ENCODE data around the gene SIPA1L3. TPM values are rescaled to one million over a fixed set of nuclear protein-coding genes. Genes with fewer than 3 reads are reported as not detected.

Gene SIPA1L3
- total RNA-seq, 1 experiment from 2014 or later: 66.3 TPM

DNA sequence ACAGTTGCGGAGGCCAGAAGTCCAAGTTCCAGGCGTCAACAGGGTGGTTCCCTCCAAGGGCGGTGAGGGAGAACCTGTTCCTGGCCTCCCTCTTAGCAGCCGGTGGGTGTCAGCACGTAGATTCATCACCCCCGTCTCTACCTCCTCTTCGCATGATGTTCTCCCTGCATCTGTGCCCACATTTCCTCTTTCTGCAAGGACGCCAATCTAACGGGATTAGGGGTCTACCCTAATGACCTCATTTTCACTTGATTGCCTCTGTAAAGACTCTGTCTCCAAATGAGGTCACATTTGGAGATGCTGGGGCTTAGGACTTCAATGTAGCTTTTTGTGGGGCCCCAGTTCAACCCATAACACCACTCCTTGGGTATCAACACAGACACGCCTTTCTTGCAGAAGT is 278.6 kb downstream of the SIPA1L3 start:
- no TSS peak for BruUV-seq (replicated peaks)
- TF ChIP-seq SIN3A (IDR thresholded peaks at IDR 0.05; ENCODE audit: borderline replicate concordance, insufficient read depth, low read depth, low read length): no peak
- no peak for TF ChIP-seq TCF7L2 (IDR thresholded peaks at IDR 0.05; ENCODE audit: low read depth, low read length)
- TF ChIP-seq, protein P1, sequence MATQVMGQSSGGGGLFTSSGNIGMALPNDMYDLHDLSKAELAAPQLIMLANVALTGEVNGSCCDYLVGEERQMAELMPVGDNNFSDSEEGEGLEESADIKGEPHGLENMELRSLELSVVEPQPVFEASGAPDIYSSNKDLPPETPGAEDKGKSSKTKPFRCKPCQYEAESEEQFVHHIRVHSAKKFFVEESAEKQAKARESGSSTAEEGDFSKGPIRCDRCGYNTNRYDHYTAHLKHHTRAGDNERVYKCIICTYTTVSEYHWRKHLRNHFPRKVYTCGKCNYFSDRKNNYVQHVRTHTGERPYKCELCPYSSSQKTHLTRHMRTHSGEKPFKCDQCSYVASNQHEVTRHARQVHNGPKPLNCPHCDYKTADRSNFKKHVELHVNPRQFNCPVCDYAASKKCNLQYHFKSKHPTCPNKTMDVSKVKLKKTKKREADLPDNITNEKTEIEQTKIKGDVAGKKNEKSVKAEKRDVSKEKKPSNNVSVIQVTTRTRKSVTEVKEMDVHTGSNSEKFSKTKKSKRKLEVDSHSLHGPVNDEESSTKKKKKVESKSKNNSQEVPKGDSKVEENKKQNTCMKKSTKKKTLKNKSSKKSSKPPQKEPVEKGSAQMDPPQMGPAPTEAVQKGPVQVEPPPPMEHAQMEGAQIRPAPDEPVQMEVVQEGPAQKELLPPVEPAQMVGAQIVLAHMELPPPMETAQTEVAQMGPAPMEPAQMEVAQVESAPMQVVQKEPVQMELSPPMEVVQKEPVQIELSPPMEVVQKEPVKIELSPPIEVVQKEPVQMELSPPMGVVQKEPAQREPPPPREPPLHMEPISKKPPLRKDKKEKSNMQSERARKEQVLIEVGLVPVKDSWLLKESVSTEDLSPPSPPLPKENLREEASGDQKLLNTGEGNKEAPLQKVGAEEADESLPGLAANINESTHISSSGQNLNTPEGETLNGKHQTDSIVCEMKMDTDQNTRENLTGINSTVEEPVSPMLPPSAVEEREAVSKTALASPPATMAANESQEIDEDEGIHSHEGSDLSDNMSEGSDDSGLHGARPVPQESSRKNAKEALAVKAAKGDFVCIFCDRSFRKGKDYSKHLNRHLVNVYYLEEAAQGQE (IDR thresholded peaks at IDR 0.05; ENCODE audit: insufficient read depth in 1 of 2, low read depth in 2 of 2, low read length in 1 of 2): no peak
- TF ChIP-seq, protein P2, sequence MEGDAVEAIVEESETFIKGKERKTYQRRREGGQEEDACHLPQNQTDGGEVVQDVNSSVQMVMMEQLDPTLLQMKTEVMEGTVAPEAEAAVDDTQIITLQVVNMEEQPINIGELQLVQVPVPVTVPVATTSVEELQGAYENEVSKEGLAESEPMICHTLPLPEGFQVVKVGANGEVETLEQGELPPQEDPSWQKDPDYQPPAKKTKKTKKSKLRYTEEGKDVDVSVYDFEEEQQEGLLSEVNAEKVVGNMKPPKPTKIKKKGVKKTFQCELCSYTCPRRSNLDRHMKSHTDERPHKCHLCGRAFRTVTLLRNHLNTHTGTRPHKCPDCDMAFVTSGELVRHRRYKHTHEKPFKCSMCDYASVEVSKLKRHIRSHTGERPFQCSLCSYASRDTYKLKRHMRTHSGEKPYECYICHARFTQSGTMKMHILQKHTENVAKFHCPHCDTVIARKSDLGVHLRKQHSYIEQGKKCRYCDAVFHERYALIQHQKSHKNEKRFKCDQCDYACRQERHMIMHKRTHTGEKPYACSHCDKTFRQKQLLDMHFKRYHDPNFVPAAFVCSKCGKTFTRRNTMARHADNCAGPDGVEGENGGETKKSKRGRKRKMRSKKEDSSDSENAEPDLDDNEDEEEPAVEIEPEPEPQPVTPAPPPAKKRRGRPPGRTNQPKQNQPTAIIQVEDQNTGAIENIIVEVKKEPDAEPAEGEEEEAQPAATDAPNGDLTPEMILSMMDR (IDR thresholded peaks at IDR 0.05): no peak
- TF ChIP-seq POLR2AphosphoS5 (IDR thresholded peaks at IDR 0.05; ENCODE audit: low read depth, low read length): no peak
- no peak overlapping the region for H3K27ac ChIP-seq (ENCODE audit: low read length)
- ChIA-PET POLR2A (no interaction called here), CTCF (interaction anchor here (0.9 kb wide), 1 partner anchor 43 kb away, joined by 3 read pairs; no protein-coding TSS in a partner anchor)
- H3K4me1 ChIP-seq (ENCODE audit: control insufficient read depth, insufficient read depth, low read length): no peaks in the 10 kb centered on the region
- intact Hi-C loops (cut with micrococcal nuclease; ENCODE audit: unreplicated experiment) (no loop called here), in situ Hi-C loops (cut with HindIII; ENCODE audit: low pct_unique_long_range_greater_than_20kb, low sequenced_read_pairs) (no loop called here)
- no peak overlapping the region for H3K4me3 ChIP-seq (ENCODE audit: low read depth in 2 of 2, low read length in 2 of 2)
- no peaks in the 10 kb centered on the region for H3K27me3 ChIP-seq (ENCODE audit: control insufficient read depth, insufficient read depth, low read length)
- ATAC-seq (no peak), DNase-seq (ENCODE audit: low read depth, low spot score) (no peak)
- no peaks in the 10 kb centered on the region for H3K36me3 ChIP-seq (ENCODE audit: control insufficient read depth, insufficient read depth, low read length)
- H3K9me3 ChIP-seq (ENCODE audit: control insufficient read depth, insufficient read depth, low read depth, low read length): no peaks in the 10 kb centered on the region

DNA sequence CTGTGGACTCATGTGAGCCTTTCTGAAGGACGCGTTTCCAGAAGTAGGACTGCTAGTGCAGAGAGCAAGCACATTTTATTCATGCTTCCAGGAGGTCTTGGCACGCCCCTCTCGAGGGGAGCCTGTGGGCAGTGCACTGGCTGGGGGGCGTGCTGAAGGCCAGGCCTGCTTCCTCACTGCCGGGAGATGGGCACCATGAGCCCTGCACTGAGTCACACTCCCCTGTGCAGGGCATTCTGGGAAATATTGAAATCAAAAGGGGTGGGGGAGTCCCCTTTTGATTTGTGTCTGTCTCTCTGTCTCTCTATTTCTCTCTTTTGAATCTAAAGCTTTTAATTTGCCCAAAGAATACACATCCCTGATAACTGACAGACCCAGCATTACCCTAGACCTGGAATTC is 283.1 kb downstream of the SIPA1L3 start:
- no peak for TF ChIP-seq TCF7L2 (IDR thresholded peaks at IDR 0.05; ENCODE audit: low read depth, low read length)
- no peak for TF ChIP-seq POLR2AphosphoS5 (IDR thresholded peaks at IDR 0.05; ENCODE audit: low read depth, low read length)
- TF ChIP-seq, protein P2 (IDR thresholded peaks at IDR 0.05): no peak
- TF ChIP-seq, protein P1 (IDR thresholded peaks at IDR 0.05; ENCODE audit: insufficient read depth in 1 of 2, low read depth in 2 of 2, low read length in 1 of 2): no peak
- TF ChIP-seq SIN3A (IDR thresholded peaks at IDR 0.05; ENCODE audit: borderline replicate concordance, insufficient read depth, low read depth, low read length): no peak

More for the DNA sequence above, 283.1 kb downstream of the SIPA1L3 start:
- DNase-seq (ENCODE audit: low read depth, low spot score) (no peak), ATAC-seq (no peak)
- Histone ChIP-seq H3K4me3 (ENCODE audit: low read depth in 2 of 2, low read length in 2 of 2) (no peak overlapping the region), H3K27ac (ENCODE audit: low read length) (no peak overlapping the region), H3K4me1 (ENCODE audit: control insufficient read depth, insufficient read depth, low read length) (no peaks in the 10 kb centered on the region), H3K36me3 (ENCODE audit: control insufficient read depth, insufficient read depth, low read length) (no peaks in the 10 kb centered on the region), H3K27me3 (ENCODE audit: control insufficient read depth, insufficient read depth, low read length) (no peaks in the 10 kb centered on the region), H3K9me3 (ENCODE audit: control insufficient read depth, insufficient read depth, low read depth, low read length) (no peaks in the 10 kb centered on the region)
- ChIA-PET POLR2A (no interaction called here), CTCF (no interaction called here)
- in situ Hi-C loops (cut with HindIII; ENCODE audit: low pct_unique_long_range_greater_than_20kb, low sequenced_read_pairs): no loop called here
- no TSS peak for BruUV-seq (replicated peaks)
- intact Hi-C loops (cut with micrococcal nuclease; ENCODE audit: unreplicated experiment): no loop called here

Measured in Panc1 (cell line).